Transverse colon (tissue), 3 donors: ENCODE results near the gene RFX2.

Source experiments
- EP300 ChIP-seq: sonication (generic); formaldehyde crosslinking; IDR thresholded peaks from one replicate; pipeline ENCODE4 v1.6.1; 2017; ENCODE audit warnings: antibody characterized with exemption, low read depth
- POLR2A ChIP-seq: fragments of 450-650 bp; IDR thresholded peaks from one replicate; pipeline ENCODE4 v1.6.1; 2016; ENCODE audit warnings: antibody characterized with exemption, mild to moderate bottlenecking, moderate library complexity
- TF ChIP-seq, protein P1 (sequence below), 5 experiments: fragments of 200-600 bp in 3 of 5; fragments of 450-650 bp in 2 of 5; sonication (generic) in 3 of 5; IDR thresholded peaks; 1 replicate in 2 of 5; 2 replicates in 3 of 5; pipeline ENCODE4 v1.5.1; 2016 to 2017; ENCODE audit warnings: antibody characterized with exemption in 5 of 5, inconsistent platforms in 3 of 5, mild to moderate bottlenecking in 2 of 5, moderate library complexity in 1 of 5

DNA sequence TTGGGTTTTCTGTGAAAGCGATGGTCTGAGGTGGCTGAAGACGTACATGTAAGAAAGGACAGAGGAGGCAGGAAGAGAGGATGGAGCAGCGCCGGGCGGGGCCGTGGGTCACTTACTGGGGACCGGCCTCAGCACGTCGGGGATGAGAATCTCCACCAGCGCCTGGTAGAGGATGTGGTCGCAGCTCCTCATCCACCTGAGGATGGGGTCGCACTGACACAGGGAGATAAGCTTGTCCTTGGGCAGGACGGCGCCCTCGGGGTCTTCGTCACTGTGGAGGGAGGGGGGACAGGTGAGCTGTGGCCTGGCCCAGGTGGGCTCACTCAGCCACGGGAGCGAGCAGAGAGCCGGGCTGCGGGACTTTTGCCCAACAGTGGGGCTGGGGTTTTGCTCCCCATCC, 103.4 kb downstream of the RFX2 start:
- TF ChIP-seq, protein P1, sequence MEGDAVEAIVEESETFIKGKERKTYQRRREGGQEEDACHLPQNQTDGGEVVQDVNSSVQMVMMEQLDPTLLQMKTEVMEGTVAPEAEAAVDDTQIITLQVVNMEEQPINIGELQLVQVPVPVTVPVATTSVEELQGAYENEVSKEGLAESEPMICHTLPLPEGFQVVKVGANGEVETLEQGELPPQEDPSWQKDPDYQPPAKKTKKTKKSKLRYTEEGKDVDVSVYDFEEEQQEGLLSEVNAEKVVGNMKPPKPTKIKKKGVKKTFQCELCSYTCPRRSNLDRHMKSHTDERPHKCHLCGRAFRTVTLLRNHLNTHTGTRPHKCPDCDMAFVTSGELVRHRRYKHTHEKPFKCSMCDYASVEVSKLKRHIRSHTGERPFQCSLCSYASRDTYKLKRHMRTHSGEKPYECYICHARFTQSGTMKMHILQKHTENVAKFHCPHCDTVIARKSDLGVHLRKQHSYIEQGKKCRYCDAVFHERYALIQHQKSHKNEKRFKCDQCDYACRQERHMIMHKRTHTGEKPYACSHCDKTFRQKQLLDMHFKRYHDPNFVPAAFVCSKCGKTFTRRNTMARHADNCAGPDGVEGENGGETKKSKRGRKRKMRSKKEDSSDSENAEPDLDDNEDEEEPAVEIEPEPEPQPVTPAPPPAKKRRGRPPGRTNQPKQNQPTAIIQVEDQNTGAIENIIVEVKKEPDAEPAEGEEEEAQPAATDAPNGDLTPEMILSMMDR (IDR thresholded peaks at IDR 0.05) = no peak
- no peak for TF ChIP-seq POLR2A
- no peak for TF ChIP-seq EP300
